Astrocyte (in vitro differentiated cells and primary cell): ENCODE results near the gene GPC5. TPM values are rescaled to one million over a fixed set of nuclear protein-coding genes. Genes with fewer than 3 reads are reported as not detected.

Experiments used
- DNase-seq: peaks from one replicate; pipeline ENCODE4 v3.0.0-alpha.2; 2010; ENCODE audit warnings: low read depth
- FAIRE-seq: peaks from 2 replicates; lab custom pipeline; 2011; peaks lifted over from hg19 to GRCh38; lab: Jason Lieb, UNC
- H2AFZ ChIP-seq: 2 replicates; pipeline ENCODE4 v1.6.0; 2012; ENCODE audit warnings: low read depth, low read length, inconsistent platforms
- H3K27ac ChIP-seq: 2 replicates; pipeline ENCODE4 v1.5.1; 2011; ENCODE audit warnings: low read depth, low read length, inconsistent platforms
- H3K27me3 ChIP-seq: 2 replicates; pipeline ENCODE4 v1.6.0; 2011; ENCODE audit warnings: low read length, inconsistent platforms; ENCODE audit not compliant: insufficient read depth
- H3K36me3 ChIP-seq: 2 replicates; pipeline ENCODE4 v1.5.1; 2011; ENCODE audit warnings: low read length, inconsistent platforms; ENCODE audit not compliant: insufficient read depth
- H3K4me1 ChIP-seq: 2 replicates; pipeline ENCODE4 v1.5.1; 2011; ENCODE audit warnings: low read length, inconsistent platforms; ENCODE audit not compliant: insufficient read depth
- H3K4me2 ChIP-seq: 2 replicates; pipeline ENCODE4 v1.6.0; 2012; ENCODE audit warnings: low read length, inconsistent platforms
- H3K4me3 ChIP-seq: 2 replicates; pipeline ENCODE4 v1.5.1; 2011; ENCODE audit warnings: low read depth, mild to moderate bottlenecking, low read length, inconsistent platforms; ENCODE audit not compliant: insufficient read depth
- H3K79me2 ChIP-seq: 2 replicates; pipeline ENCODE4 v1.6.0; 2012; ENCODE audit warnings: mild to moderate bottlenecking, low read length, inconsistent platforms; ENCODE audit not compliant: insufficient read depth
- H3K9ac ChIP-seq: 2 replicates; pipeline ENCODE4 v1.6.0; 2012; ENCODE audit warnings: mild to moderate bottlenecking, low read length, inconsistent platforms
- H3K9me3 ChIP-seq: 2 replicates; pipeline ENCODE4 v1.5.1; 2012; ENCODE audit warnings: low read depth, mild to moderate bottlenecking, low read length, inconsistent platforms; ENCODE audit not compliant: insufficient read depth
- H4K20me1 ChIP-seq: 2 replicates; pipeline ENCODE4 v1.6.0; 2012; ENCODE audit warnings: low read length, inconsistent platforms; ENCODE audit not compliant: insufficient read depth
- H3K27ac Mint-ChIP-seq: one replicate; pipeline ENCODE4 v1.8.0; 2021; ENCODE audit warnings: mild to moderate bottlenecking, mixed read lengths; ENCODE audit not compliant: unreplicated experiment
- H3K27me3 Mint-ChIP-seq: one replicate; pipeline ENCODE4 v1.8.0; 2021; ENCODE audit warnings: low read depth, mixed read lengths; ENCODE audit not compliant: unreplicated experiment
- H3K36me3 Mint-ChIP-seq: one replicate; pipeline ENCODE4 v1.8.0; 2021; ENCODE audit warnings: low read depth, mixed read lengths; ENCODE audit not compliant: unreplicated experiment
- H3K4me1 Mint-ChIP-seq: one replicate; pipeline ENCODE4 v1.8.0; 2021; ENCODE audit warnings: low read depth, mixed read lengths; ENCODE audit not compliant: unreplicated experiment
- H3K4me3 Mint-ChIP-seq: one replicate; pipeline ENCODE4 v1.8.0; 2021; ENCODE audit warnings: mild to moderate bottlenecking, moderate library complexity, mixed read lengths; ENCODE audit not compliant: unreplicated experiment
- H3K9me3 Mint-ChIP-seq: one replicate; pipeline ENCODE4 v1.8.0; 2021; ENCODE audit warnings: mild to moderate bottlenecking, mixed read lengths; ENCODE audit not compliant: unreplicated experiment
- EZH2 ChIP-seq: IDR thresholded peaks from 2 replicates; pipeline ENCODE4 v1.6.1; 2012; ENCODE audit warnings: mild to moderate bottlenecking, low read length, inconsistent platforms; ENCODE audit not compliant: insufficient read depth
- total RNA-seq: library from RNA; stranded (reverse); gene quantifications from 2 replicates; pipeline ENCODE4 v1.2.1, GENCODE V29; 2021
- TF ChIP-seq, protein P1 (sequence below): IDR thresholded peaks from 2 replicates; pipeline ENCODE4 v1.5.1; 2011; ENCODE audit warnings: low read depth, mild to moderate bottlenecking, inconsistent platforms, low read length, moderate library complexity; ENCODE audit not compliant: insufficient read depth

The GPC5 gene
- total RNA-seq, 1 donor from 2014 or later = 1.1 TPM

DNA sequence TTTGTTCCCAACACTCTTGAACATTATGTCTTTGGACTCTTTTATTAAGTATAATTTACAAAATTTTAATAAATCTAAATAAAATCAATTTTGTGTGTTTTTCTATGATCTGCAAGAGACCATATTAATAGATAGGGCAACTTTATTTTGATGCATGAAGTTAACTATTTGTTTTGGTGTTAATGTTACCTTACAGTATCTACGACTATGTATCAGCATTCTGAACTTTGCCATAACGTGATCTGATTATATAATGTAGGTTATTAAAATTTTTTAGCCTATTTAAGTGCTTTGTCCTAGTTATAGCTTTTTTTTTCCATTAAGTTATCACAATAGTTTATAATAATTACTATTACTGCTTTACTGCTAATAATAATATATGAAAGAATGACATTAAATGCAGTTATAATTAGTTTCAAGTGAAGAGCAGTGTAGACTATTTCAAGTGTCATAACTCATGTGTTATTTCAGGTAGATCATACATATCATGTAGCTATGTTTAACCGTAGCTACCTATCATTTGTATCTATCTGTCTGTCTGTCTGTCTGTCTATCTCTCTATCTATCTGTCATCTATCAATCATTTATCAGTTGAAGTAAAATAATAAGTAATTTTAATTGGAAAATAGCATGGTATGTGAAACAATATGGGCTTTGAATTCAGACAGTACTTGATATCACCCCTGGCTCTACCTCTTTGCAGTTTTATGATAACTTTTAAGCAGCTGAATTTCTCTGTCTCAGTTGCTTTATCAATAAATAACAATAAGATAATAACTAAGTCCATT, 229.7 kb downstream of the GPC5 start:
- Mint-ChIP-seq H3K36me3 (no peaks in the 10 kb centered on the region), H3K4me1 (peaks cover 2% of the 10 kb centered on the region), H3K9me3 (no peaks in the 10 kb centered on the region), H3K4me3 (no peak overlapping the region), H3K27me3 (no peaks in the 10 kb centered on the region), H3K27ac (no peak overlapping the region)
- H3K27ac ChIP-seq = no peak overlapping the region
- no peak overlapping the region for H2AFZ ChIP-seq
- no peak overlapping the region for H3K4me2 ChIP-seq
- H3K4me3 ChIP-seq = no peak overlapping the region
- H4K20me1 ChIP-seq = no peaks in the 10 kb centered on the region
- TF ChIP-seq EZH2 = no peak
- TF ChIP-seq, protein P1, sequence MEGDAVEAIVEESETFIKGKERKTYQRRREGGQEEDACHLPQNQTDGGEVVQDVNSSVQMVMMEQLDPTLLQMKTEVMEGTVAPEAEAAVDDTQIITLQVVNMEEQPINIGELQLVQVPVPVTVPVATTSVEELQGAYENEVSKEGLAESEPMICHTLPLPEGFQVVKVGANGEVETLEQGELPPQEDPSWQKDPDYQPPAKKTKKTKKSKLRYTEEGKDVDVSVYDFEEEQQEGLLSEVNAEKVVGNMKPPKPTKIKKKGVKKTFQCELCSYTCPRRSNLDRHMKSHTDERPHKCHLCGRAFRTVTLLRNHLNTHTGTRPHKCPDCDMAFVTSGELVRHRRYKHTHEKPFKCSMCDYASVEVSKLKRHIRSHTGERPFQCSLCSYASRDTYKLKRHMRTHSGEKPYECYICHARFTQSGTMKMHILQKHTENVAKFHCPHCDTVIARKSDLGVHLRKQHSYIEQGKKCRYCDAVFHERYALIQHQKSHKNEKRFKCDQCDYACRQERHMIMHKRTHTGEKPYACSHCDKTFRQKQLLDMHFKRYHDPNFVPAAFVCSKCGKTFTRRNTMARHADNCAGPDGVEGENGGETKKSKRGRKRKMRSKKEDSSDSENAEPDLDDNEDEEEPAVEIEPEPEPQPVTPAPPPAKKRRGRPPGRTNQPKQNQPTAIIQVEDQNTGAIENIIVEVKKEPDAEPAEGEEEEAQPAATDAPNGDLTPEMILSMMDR = no peak
- H3K36me3 ChIP-seq = no peaks in the 10 kb centered on the region
- no peaks in the 10 kb centered on the region for H3K79me2 ChIP-seq
- no peaks in the 10 kb centered on the region for H3K9me3 ChIP-seq
- no peaks in the 10 kb centered on the region for H3K4me1 ChIP-seq
- no peak overlapping the region for H3K9ac ChIP-seq
- DNase-seq (no peak), FAIRE-seq (no peak)
- no peaks in the 10 kb centered on the region for H3K27me3 ChIP-seq

DNA sequence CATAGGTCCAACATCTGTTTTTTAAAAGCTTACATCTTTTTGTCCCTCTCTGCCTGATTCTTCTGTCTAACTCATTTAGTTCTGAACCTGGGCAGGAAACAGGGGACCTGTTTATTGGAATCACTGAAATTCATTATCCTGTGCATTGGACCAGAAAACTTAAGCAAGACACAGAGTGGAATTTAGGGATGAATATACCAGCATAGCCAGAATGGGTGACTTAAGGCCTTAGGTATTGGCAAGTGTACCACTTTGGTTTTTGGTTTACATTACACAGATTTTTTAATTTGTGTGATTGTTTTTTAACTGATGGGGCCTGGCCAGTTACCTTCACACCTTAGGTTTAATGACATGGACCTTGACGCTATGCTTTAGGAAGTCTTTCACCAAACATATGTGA, 232.5 kb downstream of the GPC5 start:
- no peak for TF ChIP-seq EZH2
- TF ChIP-seq, protein P1 = no peak
- Mint-ChIP-seq H3K4me3 (no peak overlapping the region), H3K36me3 (no peaks in the 10 kb centered on the region), H3K27ac (no peak overlapping the region), H3K4me1 (peaks cover 2% of the 10 kb centered on the region), H3K27me3 (no peaks in the 10 kb centered on the region), H3K9me3 (no peaks in the 10 kb centered on the region)
- Histone ChIP-seq H3K4me3 (no peak overlapping the region), H3K36me3 (no peaks in the 10 kb centered on the region), H3K27me3 (no peaks in the 10 kb centered on the region), H2AFZ (no peak overlapping the region), H3K9me3 (no peaks in the 10 kb centered on the region), H3K4me1 (no peaks in the 10 kb centered on the region), H3K4me2 (no peak overlapping the region), H3K27ac (no peak overlapping the region), H3K79me2 (no peaks in the 10 kb centered on the region), H4K20me1 (no peaks in the 10 kb centered on the region), H3K9ac (no peak overlapping the region)
- FAIRE-seq (no peak), DNase-seq (peak; percentile 64)

DNA sequence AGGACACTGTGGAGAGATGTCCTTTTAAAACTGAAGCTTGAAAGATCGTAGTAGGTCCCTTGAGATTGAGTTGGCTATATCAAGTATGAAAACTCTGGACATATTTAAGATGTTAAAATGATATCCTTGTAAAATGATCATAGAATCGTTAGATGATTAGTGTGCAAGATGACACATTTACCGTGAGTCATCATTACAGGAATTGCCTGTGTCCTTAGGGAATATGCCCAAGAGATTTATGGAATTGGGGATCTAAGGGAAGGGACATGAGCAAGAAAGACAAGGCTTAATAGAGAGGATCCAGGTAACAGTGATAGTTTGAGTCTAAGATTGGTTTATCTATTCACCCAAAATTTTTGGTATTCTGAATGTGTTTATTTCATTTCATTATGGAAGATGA, 233.7 kb downstream of the GPC5 start:
- Histone ChIP-seq H3K27me3 (no peaks in the 10 kb centered on the region), H3K36me3 (no peaks in the 10 kb centered on the region), H3K9me3 (no peaks in the 10 kb centered on the region), H3K4me2 (no peak overlapping the region), H4K20me1 (no peaks in the 10 kb centered on the region), H3K79me2 (no peaks in the 10 kb centered on the region), H3K27ac (no peak overlapping the region), H3K4me1 (no peaks in the 10 kb centered on the region), H3K4me3 (no peak overlapping the region), H2AFZ (no peak overlapping the region), H3K9ac (no peak overlapping the region)
- TF ChIP-seq, protein P1 = no peak
- TF ChIP-seq EZH2 = no peak
- no peaks in the 10 kb centered on the region for H3K36me3 Mint-ChIP-seq
- peaks cover 2% of the 10 kb centered on the region for H3K4me1 Mint-ChIP-seq
- no peak overlapping the region for H3K4me3 Mint-ChIP-seq
- no peaks in the 10 kb centered on the region for H3K9me3 Mint-ChIP-seq
- DNase-seq (peak; percentile 27), FAIRE-seq (no peak)
- H3K27me3 Mint-ChIP-seq = no peaks in the 10 kb centered on the region
- H3K27ac Mint-ChIP-seq = no peak overlapping the region
